ENCODE results near the gene MBOAT1. TPM values are rescaled to one million over a fixed set of nuclear protein-coding genes. Genes with fewer than 3 reads are reported as not detected.

MBOAT1 gene
- total RNA-seq, 1 donor from 2014 or later = 10.9 TPM

DNA sequence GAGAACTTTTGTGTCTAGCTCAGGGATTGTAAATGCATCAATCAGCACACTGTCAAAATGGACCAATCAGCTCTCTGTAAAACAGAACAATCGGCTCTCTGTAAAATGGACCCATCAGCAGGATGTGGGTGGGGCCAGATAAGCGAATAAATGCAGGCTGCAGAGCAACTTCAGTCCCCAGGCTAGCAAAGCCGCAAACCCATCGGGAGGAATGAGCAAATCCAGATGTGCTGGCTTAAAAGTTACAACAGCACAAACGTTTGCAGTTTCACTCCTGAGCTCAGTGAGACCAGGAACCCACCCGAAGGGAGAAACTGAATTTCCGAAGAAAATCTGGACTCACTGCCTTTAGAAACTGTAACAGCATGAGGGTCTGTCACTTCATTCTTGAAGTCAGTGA, 21.9 kb upstream of the MBOAT1 start:
- DNase-seq (ENCODE audit: low read depth) = no peak
- TF ChIP-seq, protein P1, sequence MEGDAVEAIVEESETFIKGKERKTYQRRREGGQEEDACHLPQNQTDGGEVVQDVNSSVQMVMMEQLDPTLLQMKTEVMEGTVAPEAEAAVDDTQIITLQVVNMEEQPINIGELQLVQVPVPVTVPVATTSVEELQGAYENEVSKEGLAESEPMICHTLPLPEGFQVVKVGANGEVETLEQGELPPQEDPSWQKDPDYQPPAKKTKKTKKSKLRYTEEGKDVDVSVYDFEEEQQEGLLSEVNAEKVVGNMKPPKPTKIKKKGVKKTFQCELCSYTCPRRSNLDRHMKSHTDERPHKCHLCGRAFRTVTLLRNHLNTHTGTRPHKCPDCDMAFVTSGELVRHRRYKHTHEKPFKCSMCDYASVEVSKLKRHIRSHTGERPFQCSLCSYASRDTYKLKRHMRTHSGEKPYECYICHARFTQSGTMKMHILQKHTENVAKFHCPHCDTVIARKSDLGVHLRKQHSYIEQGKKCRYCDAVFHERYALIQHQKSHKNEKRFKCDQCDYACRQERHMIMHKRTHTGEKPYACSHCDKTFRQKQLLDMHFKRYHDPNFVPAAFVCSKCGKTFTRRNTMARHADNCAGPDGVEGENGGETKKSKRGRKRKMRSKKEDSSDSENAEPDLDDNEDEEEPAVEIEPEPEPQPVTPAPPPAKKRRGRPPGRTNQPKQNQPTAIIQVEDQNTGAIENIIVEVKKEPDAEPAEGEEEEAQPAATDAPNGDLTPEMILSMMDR (conservative IDR thresholded peaks at IDR 0.05; ENCODE audit: low read depth, low read length) = no peak
- no peak overlapping the region for H3K4me3 ChIP-seq (ENCODE audit: low read depth, low read length)

DNA sequence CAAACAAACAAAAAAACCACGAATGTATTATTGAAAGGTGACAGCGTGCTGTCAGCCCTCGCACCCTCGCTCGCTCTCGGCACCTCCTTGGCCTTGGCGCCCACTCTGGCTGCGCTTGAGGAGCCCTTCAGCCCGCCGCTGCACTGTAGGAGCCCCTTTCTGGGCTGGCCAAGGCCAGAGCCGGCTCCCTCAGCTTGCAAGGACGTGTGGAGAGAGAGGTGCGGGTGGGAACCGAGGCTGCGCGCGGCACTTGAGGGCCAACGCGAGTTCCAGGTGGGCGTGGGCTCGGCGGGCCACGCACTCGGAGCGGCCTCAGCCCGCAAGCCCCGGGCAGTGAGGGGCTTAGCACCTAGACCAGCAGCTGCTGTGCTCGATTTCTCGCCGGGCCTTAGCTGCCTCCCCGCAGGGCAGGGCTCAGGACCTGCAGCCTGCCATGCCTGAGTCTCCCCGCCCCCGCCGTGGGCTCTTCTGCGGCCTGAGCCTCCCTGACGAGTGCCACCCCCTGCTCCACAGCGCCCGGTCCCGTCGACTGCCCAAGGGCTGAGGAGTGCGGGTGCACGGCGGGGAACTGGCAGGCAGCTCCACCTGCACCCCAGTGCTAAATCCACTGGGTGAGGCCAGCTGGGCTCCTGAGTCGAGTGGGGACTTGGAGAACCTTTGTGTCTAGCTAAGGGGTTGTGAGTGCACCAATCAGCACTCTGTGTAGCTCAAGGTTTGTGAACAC, 20.9 kb upstream of the MBOAT1 start:
- DNase-seq (ENCODE audit: low read depth) = no peak
- H3K4me3 ChIP-seq (ENCODE audit: low read depth, low read length) = no peak overlapping the region

DNA sequence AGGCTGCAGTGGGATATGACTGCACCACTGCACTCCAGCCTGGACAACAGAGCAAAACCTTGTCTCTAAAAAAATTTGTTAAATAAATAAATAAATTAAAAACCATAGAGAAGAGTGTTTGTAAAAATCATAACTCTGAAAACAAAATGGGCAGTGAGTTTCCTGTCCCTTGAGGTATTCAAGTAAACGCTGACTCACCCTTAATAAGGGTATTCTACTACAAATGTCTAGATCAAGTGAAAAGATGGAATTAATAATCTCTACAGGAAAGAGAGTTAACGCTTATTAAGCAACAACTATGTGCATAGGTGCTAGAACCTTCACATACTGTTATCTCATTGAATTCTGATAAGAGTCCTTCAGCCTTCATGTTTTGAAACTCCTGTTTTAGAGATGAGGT, 19.9 kb upstream of the MBOAT1 start:
- H3K4me3 ChIP-seq (ENCODE audit: low read depth, low read length) = no peak overlapping the region
- TF ChIP-seq, protein P1 (conservative IDR thresholded peaks at IDR 0.05; ENCODE audit: low read depth, low read length) = no peak
- no peak for DNase-seq (ENCODE audit: low read depth)

More for the DNA sequence above, 20.9 kb upstream of the MBOAT1 start:
- TF ChIP-seq, protein P1 (conservative IDR thresholded peaks at IDR 0.05; ENCODE audit: low read depth, low read length) = no peak

DNA sequence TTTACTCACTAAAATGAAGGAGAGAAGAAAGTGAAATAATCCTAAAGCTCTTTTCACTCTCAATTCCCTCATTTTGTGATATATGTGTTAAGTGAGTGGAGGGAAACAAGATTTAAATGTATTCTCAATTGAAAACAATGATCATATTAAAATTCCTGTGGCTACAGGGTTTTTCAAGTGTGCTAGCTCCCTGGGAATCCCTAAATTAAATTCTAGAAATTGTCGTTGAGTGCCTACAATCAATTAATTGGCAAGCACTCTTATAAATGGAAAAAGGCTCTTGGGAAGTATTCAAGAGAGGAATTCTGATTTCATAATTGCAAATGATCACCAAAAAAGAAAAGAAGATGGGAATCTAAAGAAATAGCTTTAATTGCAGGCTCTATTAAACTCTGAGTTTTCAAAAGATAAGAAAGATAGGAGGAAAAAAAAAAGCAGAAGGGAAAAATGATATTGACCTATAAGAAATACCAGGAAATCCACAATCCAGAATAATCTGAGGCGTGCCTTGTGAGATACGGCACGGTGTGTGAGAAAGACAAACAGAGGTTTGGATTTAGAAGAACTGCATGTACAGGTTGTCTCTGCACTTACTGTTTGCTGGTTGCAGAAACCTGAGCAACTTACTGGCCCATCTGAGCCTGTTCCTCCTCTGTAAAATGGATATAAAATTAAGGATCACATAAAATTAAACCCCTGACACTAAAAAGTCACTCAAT, 18.3 kb upstream of the MBOAT1 start:
- DNase-seq (ENCODE audit: low read depth) = no peak
- TF ChIP-seq, protein P1 (conservative IDR thresholded peaks at IDR 0.05; ENCODE audit: low read depth, low read length) = no peak

DNA sequence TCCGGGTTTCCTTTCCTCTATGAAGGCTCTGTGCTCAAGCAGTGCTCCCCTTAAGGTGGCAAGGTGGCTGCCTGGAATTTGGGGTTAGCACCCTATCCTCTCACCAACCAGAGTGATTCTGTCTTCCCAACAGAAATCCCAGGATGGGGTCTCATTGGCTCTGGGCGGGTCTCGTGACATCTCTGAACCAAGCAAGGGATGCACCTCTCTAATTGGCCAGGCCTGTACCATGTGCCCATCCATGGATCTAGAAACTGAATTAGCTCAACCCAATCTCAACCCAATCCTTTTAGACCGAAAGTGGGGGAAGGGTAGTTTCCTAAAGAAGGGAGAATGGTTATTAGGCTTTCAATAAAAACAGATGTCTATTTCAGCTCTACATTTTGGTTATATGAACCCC, 17.6 kb upstream of the MBOAT1 start:
- DNase-seq (ENCODE audit: low read depth) = no peak
- H3K4me3 ChIP-seq (ENCODE audit: low read depth, low read length) = no peak overlapping the region
- TF ChIP-seq, protein P1 (conservative IDR thresholded peaks at IDR 0.05; ENCODE audit: low read depth, low read length) = no peak

More for the DNA sequence above, 18.3 kb upstream of the MBOAT1 start:
- no peak overlapping the region for H3K4me3 ChIP-seq (ENCODE audit: low read depth, low read length)

DNA sequence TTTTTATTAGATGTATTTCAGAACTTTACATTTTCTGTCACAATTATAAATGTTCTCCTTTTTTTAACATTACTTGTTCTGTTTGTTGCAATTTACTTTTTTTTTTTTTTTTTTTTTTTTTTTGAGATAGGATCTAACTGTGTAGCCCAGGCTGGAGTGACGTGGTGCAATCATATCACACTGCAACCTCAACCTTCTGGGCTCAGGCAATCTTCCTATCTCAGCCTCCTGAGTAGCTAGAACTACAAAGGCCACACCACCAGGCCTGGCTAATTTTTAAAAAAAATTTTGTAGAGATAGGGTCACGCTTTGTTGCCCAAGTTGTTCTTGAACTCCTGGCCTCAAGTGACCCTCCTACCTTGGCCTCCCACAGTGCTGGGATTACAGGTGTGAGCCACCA, 15.1 kb upstream of the MBOAT1 start:
- H3K4me3 ChIP-seq (ENCODE audit: low read depth, low read length) = no peak overlapping the region
- TF ChIP-seq, protein P1 (conservative IDR thresholded peaks at IDR 0.05; ENCODE audit: low read depth, low read length) = no peak
- DNase-seq (ENCODE audit: low read depth) = no peak

All from epithelial cell of proximal tubule (primary cell).